Subcutaneous preadipocyte (primary cell): ENCODE results near the gene DYNLT1. TPM values are rescaled to one million over a fixed set of nuclear protein-coding genes. Genes with fewer than 3 reads are reported as not detected.

Source experiments
- small RNA-seq: library from RNA; depleted of rRNA; stranded (forward); fragments of <200 nt; gene quantifications from one replicate; pipeline ENCODE3, GENCODE V24; 2012
- total RNA-seq: library from RNA; depleted of rRNA; stranded (reverse); fragments of >200 nt; gene quantifications from 2 replicates; pipeline ENCODE4 v1.2.3, GENCODE V29; 2012

Gene DYNLT1
- 34.0 and 50.0 TPM in 2 replicates for total RNA-seq

GRCh38 chr6:158644231-158645063, at the start of gene DYNLT1:
TSS of gene DYNLT1 (minus strand) at chr6:158644743. CDS start at chr6:158644708, 35 bp downstream.

GRCh38 chr6:158649289-158650143, 5.0 kb upstream of the DYNLT1 start, which contains the start of gene SYTL3:
TSS of gene SYTL3 (plus strand) at chr6:158650054. CDS start at chr6:158663269, 13,215 bp downstream.

Small RNA genes within 50 kb of the gene (small RNA-seq; reads per million reads assigned to genes)
- not detected for gene MIR7161

Other genes starting within 250 kb of the DYNLT1 start
- gene TMEM181, start 84.7 kb downstream of the DYNLT1 start, total RNA-seq = 29.0 and 37.9 TPM in 2 replicates
- gene SYTL3, start 5.3 kb upstream of the DYNLT1 start, total RNA-seq = 0.37 and 1.6 TPM in 2 replicates
- gene EZR, start 174.6 kb upstream of the DYNLT1 start, total RNA-seq = 17.3 and 46.1 TPM in 2 replicates